HepG2 (cell line): Measurements from ENCODE around the gene ZNF275. TPM values are rescaled to one million over a fixed set of nuclear protein-coding genes. Genes with fewer than 3 reads are reported as not detected.
"Not testable (repeated sequence)": the region's sequence is repeated elsewhere in the genome, so short reads cannot be mapped to it uniquely, and the experiment has no call there.

ENCODE experiments used
- ATAC-seq: fragments of 200-7000 bp; cut with Tn5 transposase; 3 replicates; pipeline ENCODE4 v1.9.1; 2020; ENCODE audit warnings: mild to moderate bottlenecking, moderate library complexity
- BruUV-seq: library from RNA; stranded (reverse); fragments of 400-500 nt; replicated peaks from 2 replicates; lab custom pipeline; 2021; lab: Mats Ljungman, UMichigan
- CTCF ChIA-PET: fragments of 300-600 bp; formaldehyde crosslinking; extraction: SDS; loops from one replicate; lab custom pipeline; 2021; ENCODE audit warnings: low total read pairs, inconsistent platforms, low intra/inter-chr PET ratio; lab: Yijun Ruan, JAX
- POLR2A ChIA-PET: fragments of 350-600 bp; sonication (Branson Sonifier 250); formaldehyde crosslinking; loops from one replicate; lab custom pipeline; 2020; ENCODE audit warnings: antibody characterized with exemption, inconsistent platforms; lab: Yijun Ruan, JAX
- DNase-seq: peaks from one replicate; pipeline ENCODE4 v3.0.0-alpha.2; 2015; ENCODE audit warnings: low spot score
- FAIRE-seq: peaks from 3 replicates; lab custom pipeline; 2011; peaks lifted over from hg19 to GRCh38; lab: Jason Lieb, UNC
- H2AFZ ChIP-seq: one replicate; pipeline ENCODE4 v1.6.1; 2011; ENCODE audit warnings: low read length, inconsistent platforms
- H3K27ac ChIP-seq: fragments of 300-600 bp; 3 replicates; pipeline ENCODE4 v1.8.0; 2011; ENCODE audit warnings: mixed run types, mild to moderate bottlenecking, mixed read lengths, low read length, inconsistent platforms; ENCODE audit not compliant: insufficient read depth; ENCODE audit errors: extremely low read length
- H3K27me3 ChIP-seq, 2 experiments: fragments of 200-600 bp in 1 of 2; 2 replicates in 1 of 2; 3 replicates in 1 of 2; pipeline versions ENCODE4 v1.6.0 to v1.8.0; 2011; ENCODE audit warnings: low read length in 2 of 2, mild to moderate bottlenecking in 2 of 2, moderate library complexity in 2 of 2, inconsistent platforms in 1 of 2; ENCODE audit not compliant: insufficient read depth in 2 of 2, control insufficient read depth in 1 of 2
- H3K36me3 ChIP-seq, 2 experiments: fragments of 200-600 bp in 1 of 2; replicated peaks in 1 of 2; 2 replicates in 1 of 2; 3 replicates in 1 of 2; pipeline versions ENCODE4 v1.5.1 to v1.8.0; 2011; ENCODE audit warnings: low read length in 2 of 2, inconsistent platforms in 1 of 2; ENCODE audit not compliant: insufficient read depth in 2 of 2, control insufficient read depth in 1 of 2
- H3K4me1 ChIP-seq: 2 replicates; pipeline ENCODE4 v1.5.1; 2012; ENCODE audit warnings: low read length, inconsistent platforms; ENCODE audit not compliant: insufficient read depth
- H3K4me2 ChIP-seq: 2 replicates; pipeline ENCODE4 v1.6.0; 2011; ENCODE audit warnings: low read depth, low read length, inconsistent platforms
- H3K4me3 ChIP-seq, 3 experiments: fragments of 200-600 bp in 1 of 3; sonication (generic), shearing (Covaris generic) in 1 of 3; replicated peaks in 1 of 3; 2 replicates each; pipeline ENCODE4 v1.5.1; 2011 to 2016; ENCODE audit warnings: low read length in 3 of 3, inconsistent platforms in 2 of 3, low read depth in 2 of 3, mild to moderate bottlenecking in 2 of 3, control low read depth in 1 of 3, mixed read lengths in 1 of 3; ENCODE audit not compliant: insufficient read depth in 1 of 3
- H3K79me2 ChIP-seq: one replicate; pipeline ENCODE4 v1.6.1; 2011; ENCODE audit warnings: low read length, inconsistent platforms; ENCODE audit not compliant: insufficient read depth
- H3K9ac ChIP-seq: 2 replicates; pipeline ENCODE4 v1.6.0; 2011; ENCODE audit warnings: mild to moderate bottlenecking, low read depth, low read length, inconsistent platforms; ENCODE audit not compliant: insufficient read depth
- H3K9me3 ChIP-seq: 2 replicates; pipeline ENCODE4 v1.5.1; 2012; ENCODE audit warnings: mild to moderate bottlenecking, low read length
- H4K20me1 ChIP-seq: 2 replicates; pipeline ENCODE4 v1.6.0; 2011; ENCODE audit warnings: inconsistent platforms, mild to moderate bottlenecking, low read length, moderate library complexity; ENCODE audit not compliant: insufficient read depth
- ELF3 ChIP-seq: IDR thresholded peaks from 2 replicates; pipeline ENCODE4 v1.6.1; 2016; ENCODE audit warnings: missing genetic modification reagents, missing compliant biosample characterization
- MED1 ChIP-seq: sonication (generic); formaldehyde crosslinking; IDR thresholded peaks from 2 replicates; pipeline ENCODE4 v1.4.0; 2020; ENCODE audit warnings: missing genetic modification reagents
- RFXAP ChIP-seq: sonication (generic); formaldehyde crosslinking; IDR thresholded peaks from 2 replicates; pipeline ENCODE4 v1.4.0; 2020; ENCODE audit warnings: missing genetic modification reagents, borderline replicate concordance
- SOX13 ChIP-seq, 3 experiments: fragments of 450-650 bp in 1 of 3; sonication (generic) in 1 of 3; formaldehyde crosslinking in 1 of 3; IDR thresholded peaks in 2 of 3; conservative IDR thresholded peaks in 1 of 3; 2 replicates each; pipeline versions ENCODE4 v1.5.0 to v1.6.1; 2016 to 2020; ENCODE audit warnings: antibody characterized with exemption in 1 of 3, mild to moderate bottlenecking in 1 of 3, missing compliant biosample characterization in 1 of 3, missing genetic modification reagents in 1 of 3, moderate library complexity in 1 of 3
- ZNF253 ChIP-seq: sonication (generic); formaldehyde crosslinking; IDR thresholded peaks from 2 replicates; pipeline ENCODE4 v1.8.0; 2022; ENCODE audit warnings: mild to moderate bottlenecking, missing genetic modification reagents, borderline replicate concordance
- ZNF784 ChIP-seq: sonication (generic); formaldehyde crosslinking; IDR thresholded peaks from 2 replicates; pipeline ENCODE4 v1.5.1; 2020; ENCODE audit warnings: missing genetic modification reagents, mild to moderate bottlenecking, borderline replicate concordance
- WGBS: methylation state at CpG from one replicate; pipeline ENCODE4 v1.1.6; 2017; ENCODE audit warnings: low lambda C conversion rate; 5-methylcytosine and 5-hydroxymethylcytosine counted together
- in situ Hi-C: cut with HindIII; loops from 2 replicates; pipeline ENCODE4 v1.10.0; 2017; ENCODE audit warnings: low pct_unique_long_range_greater_than_20kb; ENCODE audit not compliant: extremely low pct_ligation_motif_present
- intact Hi-C: fragments of 100-400 bp; cut with micrococcal nuclease; formaldehyde crosslinking; loops from one replicate; pipeline ENCODE4 v1.10.0; 2022; ENCODE audit not compliant: unreplicated experiment
- polyA plus RNA-seq, 8 experiments: library from polyadenylated mRNA; depleted of rRNA in 3 of 8; stranded (reverse) in 7 of 8; unstranded in 1 of 8; fragments of >200 nt; fragmentation: Illumina TruSeq in 4 of 8; extraction: Trizol in 4 of 8; gene quantifications; 2 replicates each; pipeline versions ENCODE4 v1.2.1 to v1.2.3, GENCODE V29; 2011 to 2016; ENCODE audit warnings: low read depth in 4 of 8, missing spikeins in 1 of 8, mixed read lengths in 1 of 8; ENCODE audit not compliant: insufficient read depth in 1 of 8
- total RNA-seq, 5 experiments: library from RNA; depleted of rRNA; stranded (reverse); fragments of >200 nt; fragmentation: Illumina TruSeq; extraction: Trizol; gene quantifications; 2 replicates each; pipeline ENCODE4 v1.2.3, GENCODE V29; 2016; ENCODE audit warnings: low read depth in 1 of 5

The ZNF275 gene
- total and polyA plus RNA-seq, 2 of the 13 experiments (the other 11 are each of a cell fraction or from before 2014, with no cell fraction given) = 6.4 to 11.8 TPM

- TF ChIP-seq SOX13 (IDR thresholded peaks at IDR 0.05) = no peak
- no peak for TF ChIP-seq SOX13 (CRISPR knock-in tag; conservative IDR thresholded peaks at IDR 0.05 in 1 of 2, IDR thresholded peaks at IDR 0.05 in 1 of 2)
- TF ChIP-seq ZNF784 (CRISPR knock-in tag) = no peak
- no peak for TF ChIP-seq ZNF253 (CRISPR knock-in tag)
- TF ChIP-seq RFXAP (CRISPR knock-in tag) = no peak
- no peak for TF ChIP-seq ELF3
- no peak for TF ChIP-seq MED1 (CRISPR knock-in tag)
Observed at GRCh38 chrX:153319295-153320046, 14.5 kb upstream of the ZNF275 start (continued).

- BruUV-seq, H2AFZ ChIP-seq, ATAC-seq, H3K27me3 ChIP-seq, in situ Hi-C loops, H3K4me1 ChIP-seq, H3K79me2 ChIP-seq, POLR2A ChIA-PET, CTCF ChIA-PET, FAIRE-seq, DNase-seq, H3K4me2 ChIP-seq, H3K36me3 ChIP-seq, H3K4me3 ChIP-seq, H4K20me1 ChIP-seq, H3K9ac ChIP-seq, intact Hi-C loops, H3K9me3 ChIP-seq, H3K27ac ChIP-seq: not testable (repeated sequence)
- 21% methylated on average over 1 of the region's 1 CpG for WGBS
Observed at GRCh38 chrX:153320047-153320443, 13.9 kb upstream of the ZNF275 start.
